ENCODE measurements around the gene IMMP2L.

DNA sequence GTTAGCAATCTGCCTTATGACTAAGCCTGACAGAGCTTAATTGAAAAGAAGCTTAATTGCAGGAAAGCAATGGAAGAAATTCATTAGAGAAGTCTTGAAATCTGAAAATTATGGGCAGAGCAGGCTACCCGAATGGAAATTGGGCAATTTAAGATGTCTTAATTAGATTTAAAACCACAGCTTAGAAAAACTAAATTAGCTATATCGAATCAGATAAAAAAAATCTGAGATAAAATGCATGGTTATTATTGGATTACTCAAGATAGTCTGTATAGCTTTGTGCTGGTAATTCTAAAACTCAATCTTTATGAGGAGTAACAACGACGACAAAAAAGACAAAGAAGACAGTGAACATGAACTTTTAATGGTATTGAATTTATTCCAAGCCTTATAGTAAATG, 719.5 kb downstream of the IMMP2L start:
- TF ChIP-seq MAZ (IDR thresholded peaks at IDR 0.05; ENCODE audit: borderline replicate concordance, low read depth, low read length) (no peak), RAD21 (IDR thresholded peaks at IDR 0.05; ENCODE audit: low read length) (no peak), POLR2A (IDR thresholded peaks at IDR 0.05; ENCODE audit: low read depth, low read length) (no peak), SMC3 (IDR thresholded peaks at IDR 0.05; ENCODE audit: low read depth, low read length) (no peak), ELK1 (IDR thresholded peaks at IDR 0.05; ENCODE audit: borderline replicate concordance, low read depth, low read length) (no peak), MXI1 (IDR thresholded peaks at IDR 0.05; ENCODE audit: borderline replicate concordance, low read depth, low read length) (no peak), RCOR1 (IDR thresholded peaks at IDR 0.05; ENCODE audit: insufficient replicate concordance, low read length) (no peak), NFE2L2 (IDR thresholded peaks at IDR 0.05; ENCODE audit: low read depth, low read length) (no peak), MAFK (IDR thresholded peaks at IDR 0.05; ENCODE audit: low read depth, low read length) (no peak), CEBPB (IDR thresholded peaks at IDR 0.05; ENCODE audit: low read depth, low read length) (no peak), CHD1 (IDR thresholded peaks at IDR 0.05; ENCODE audit: low read depth, low read length) (no peak), BHLHE40 (IDR thresholded peaks at IDR 0.05; ENCODE audit: low read depth, low read length) (no peak)
- TF ChIP-seq, protein P1, sequence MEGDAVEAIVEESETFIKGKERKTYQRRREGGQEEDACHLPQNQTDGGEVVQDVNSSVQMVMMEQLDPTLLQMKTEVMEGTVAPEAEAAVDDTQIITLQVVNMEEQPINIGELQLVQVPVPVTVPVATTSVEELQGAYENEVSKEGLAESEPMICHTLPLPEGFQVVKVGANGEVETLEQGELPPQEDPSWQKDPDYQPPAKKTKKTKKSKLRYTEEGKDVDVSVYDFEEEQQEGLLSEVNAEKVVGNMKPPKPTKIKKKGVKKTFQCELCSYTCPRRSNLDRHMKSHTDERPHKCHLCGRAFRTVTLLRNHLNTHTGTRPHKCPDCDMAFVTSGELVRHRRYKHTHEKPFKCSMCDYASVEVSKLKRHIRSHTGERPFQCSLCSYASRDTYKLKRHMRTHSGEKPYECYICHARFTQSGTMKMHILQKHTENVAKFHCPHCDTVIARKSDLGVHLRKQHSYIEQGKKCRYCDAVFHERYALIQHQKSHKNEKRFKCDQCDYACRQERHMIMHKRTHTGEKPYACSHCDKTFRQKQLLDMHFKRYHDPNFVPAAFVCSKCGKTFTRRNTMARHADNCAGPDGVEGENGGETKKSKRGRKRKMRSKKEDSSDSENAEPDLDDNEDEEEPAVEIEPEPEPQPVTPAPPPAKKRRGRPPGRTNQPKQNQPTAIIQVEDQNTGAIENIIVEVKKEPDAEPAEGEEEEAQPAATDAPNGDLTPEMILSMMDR (conservative IDR thresholded peaks at IDR 0.05; ENCODE audit: low read depth, low read length), result no peak
- TF ChIP-seq, protein P2, sequence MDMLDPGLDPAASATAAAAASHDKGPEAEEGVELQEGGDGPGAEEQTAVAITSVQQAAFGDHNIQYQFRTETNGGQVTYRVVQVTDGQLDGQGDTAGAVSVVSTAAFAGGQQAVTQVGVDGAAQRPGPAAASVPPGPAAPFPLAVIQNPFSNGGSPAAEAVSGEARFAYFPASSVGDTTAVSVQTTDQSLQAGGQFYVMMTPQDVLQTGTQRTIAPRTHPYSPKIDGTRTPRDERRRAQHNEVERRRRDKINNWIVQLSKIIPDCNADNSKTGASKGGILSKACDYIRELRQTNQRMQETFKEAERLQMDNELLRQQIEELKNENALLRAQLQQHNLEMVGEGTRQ (IDR thresholded peaks at IDR 0.05; ENCODE audit: low read depth, low read length), result no peak
